A549 (cell line): ENCODE results near the gene CFAP97D2. TPM values are rescaled to one million over a fixed set of nuclear protein-coding genes. Genes with fewer than 3 reads are reported as not detected.

Experiments
- ATAC-seq, 2 experiments: fragments of 200-7000 bp in 1 of 2; fragments of >200 bp in 1 of 2; cut with Nextera tagmentation in 1 of 2; cut with Tn5 transposase in 1 of 2; 3 replicates each; pipeline versions ENCODE4 v1.8.0 to v1.9.1; 2018 to 2020; ENCODE audit warnings: mild to moderate bottlenecking in 1 of 2, moderate library complexity in 1 of 2
- CTCF ChIA-PET: fragments of 300-600 bp; sonication (Branson Sonifier 250); formaldehyde crosslinking; extraction: SDS; loops from one replicate; lab custom pipeline; 2021; ENCODE audit warnings: antibody characterized with exemption, inconsistent platforms; lab: Yijun Ruan, JAX
- POLR2A ChIA-PET: fragments of 350-600 bp; formaldehyde crosslinking; extraction: SDS; loops from one replicate; lab custom pipeline; 2021; ENCODE audit warnings: antibody characterized with exemption, inconsistent platforms; lab: Yijun Ruan, JAX
- DNase-seq, 2 experiments: peaks; one replicate each; pipeline versions ENCODE4 v3.0.0 to v3.0.0-alpha.2; 2011 to 2016; ENCODE audit warnings: low read depth in 1 of 2, low spot score in 1 of 2
- FAIRE-seq: peaks from 2 replicates; lab custom pipeline; 2011; peaks lifted over from hg19 to GRCh38; lab: Jason Lieb, UNC
- H3K27ac ChIP-seq, 2 experiments: fragments of >200 bp; sonication (Bioruptor Twin); formaldehyde crosslinking; 3 replicates each; pipeline ENCODE4 v1.5.1; 2016 to 2017
- H3K4me1 ChIP-seq: fragments of >200 bp; sonication (Bioruptor Twin); formaldehyde crosslinking; 3 replicates; pipeline ENCODE4 v1.6.1; 2016
- H3K4me2 ChIP-seq: fragments of >200 bp; sonication (Bioruptor Twin); formaldehyde crosslinking; 3 replicates; pipeline ENCODE4 v1.6.1; 2016
- H3K4me3 ChIP-seq: fragments of >200 bp; sonication (Bioruptor Twin); formaldehyde crosslinking; 3 replicates; pipeline ENCODE4 v1.5.1; 2016
- H3K9me3 ChIP-seq: fragments of >200 bp; sonication (Bioruptor Twin); formaldehyde crosslinking; 3 replicates; pipeline ENCODE4 v1.6.1; 2016
- CEBPB ChIP-seq, 2 experiments: fragments of >200 bp in 1 of 2; sonication (Bioruptor Twin) in 1 of 2; formaldehyde crosslinking in 1 of 2; IDR thresholded peaks; 2 replicates each; pipeline ENCODE4 v1.6.1; 2012 to 2016
- CTCF ChIP-seq: fragments of >200 bp; sonication (Bioruptor Twin); formaldehyde crosslinking; IDR thresholded peaks from 3 replicates; pipeline ENCODE4 v1.5.1; 2016
- EHMT2 ChIP-seq: fragments of 200-600 bp; sonication (generic); IDR thresholded peaks from 2 replicates; pipeline ENCODE4 v1.6.1; 2016; ENCODE audit warnings: antibody characterized with exemption, low read depth, mild to moderate bottlenecking, moderate library complexity
- ESRRA ChIP-seq: fragments of 150-350 bp; IDR thresholded peaks from 2 replicates; pipeline ENCODE4 v1.6.1; 2014; ENCODE audit warnings: mild to moderate bottlenecking, low read length, borderline replicate concordance
- FOSB ChIP-seq: fragments of 250-450 bp; sonication (Bioruptor Pico); IDR thresholded peaks from 2 replicates; pipeline ENCODE4 v1.5.0; 2020; ENCODE audit warnings: mild to moderate bottlenecking, moderate library complexity
- FOXS1 ChIP-seq: fragments of 250-450 bp; sonication (Bioruptor Pico); IDR thresholded peaks from 2 replicates; pipeline ENCODE4 v1.5.0; 2020; ENCODE audit warnings: mild to moderate bottlenecking, moderate library complexity
- GATA3 ChIP-seq: IDR thresholded peaks from 2 replicates; pipeline ENCODE4 v1.6.1; 2012; ENCODE audit warnings: borderline replicate concordance
- HES2 ChIP-seq: fragments of >200 bp; sonication (Bioruptor Twin); formaldehyde crosslinking; IDR thresholded peaks from 2 replicates; pipeline ENCODE4 v1.6.1; 2016
- JUN ChIP-seq, 2 experiments: fragments of >200 bp; sonication (Bioruptor Twin); formaldehyde crosslinking; IDR thresholded peaks; 2 replicates in 1 of 2; 3 replicates in 1 of 2; pipeline ENCODE4 v1.6.1; 2016 to 2017
- KDM1A ChIP-seq: fragments of 200-600 bp; sonication (generic); IDR thresholded peaks from 2 replicates; pipeline ENCODE4 v1.6.1; 2016; ENCODE audit warnings: low read depth, mild to moderate bottlenecking
- MAFK ChIP-seq: fragments of 450-650 bp; IDR thresholded peaks from 2 replicates; pipeline ENCODE4 v1.6.1; 2014; ENCODE audit not compliant: partially characterized antibody
- MAX ChIP-seq: IDR thresholded peaks from 2 replicates; pipeline ENCODE4 v1.6.1; 2012
- MAZ ChIP-seq: fragments of 150-350 bp; IDR thresholded peaks from 2 replicates; pipeline ENCODE4 v1.6.1; 2014; ENCODE audit warnings: antibody characterized with exemption, low read depth, low read length, borderline replicate concordance
- RARB ChIP-seq: fragments of 250-450 bp; sonication (Bioruptor Pico); IDR thresholded peaks from 2 replicates; pipeline ENCODE4 v1.8.0; 2021; ENCODE audit warnings: mild to moderate bottlenecking, moderate library complexity
- REST ChIP-seq: fragments of 200-600 bp; sonication (generic); IDR thresholded peaks from 2 replicates; pipeline ENCODE4 v1.6.1; 2016; ENCODE audit warnings: antibody characterized with exemption, mild to moderate bottlenecking, moderate library complexity
- TFCP2L1 ChIP-seq: fragments of 250-450 bp; sonication (Bioruptor Pico); IDR thresholded peaks from 2 replicates; pipeline ENCODE4 v1.5.0; 2021; ENCODE audit warnings: mild to moderate bottlenecking
- USF2 ChIP-seq: fragments of 450-650 bp; IDR thresholded peaks from 2 replicates; pipeline ENCODE4 v1.6.1; 2014; ENCODE audit warnings: antibody characterized with exemption
- ZC3H11A ChIP-seq: fragments of 450-650 bp; IDR thresholded peaks from 2 replicates; pipeline ENCODE4 v1.6.1; 2014; ENCODE audit warnings: antibody characterized with exemption, mild to moderate bottlenecking
- WGBS: methylation state at CpG from one replicate; pipeline ENCODE4 v1.1.6; 2017; ENCODE audit errors: missing lambda C conversion rate; 5-methylcytosine and 5-hydroxymethylcytosine counted together
- polyA minus RNA-seq: library from RNA; depleted of rRNA, polyadenylated mRNA; stranded (reverse); fragments of >200 nt; gene quantifications from 2 replicates; pipeline ENCODE4 v1.2.3, GENCODE V29; 2011; rRNA and poly(A)+ RNA removed
- polyA plus RNA-seq, 4 experiments: library from polyadenylated mRNA; depleted of rRNA in 3 of 4; stranded (reverse); fragments of >200 nt; fragmentation: RNase III in 1 of 4; extraction: RNeasy Plus Mini Kit Qiagen cat#74134 plus additional on column Dnase treatment in 1 of 4; gene quantifications; 2 replicates in 3 of 4; 3 replicates in 1 of 4; pipeline ENCODE4 v1.2.3, GENCODE V29; 2011 to 2017

The CFAP97D2 gene
- polyA plus RNA-seq (2011; rRNA removed) (not detected in 2 replicates), polyA plus RNA-seq (2017; fragmentation: RNase III; extraction: RNeasy Plus Mini Kit Qiagen cat#74134 plus additional on column Dnase treatment) (not detected in 3 replicates), polyA minus RNA-seq (not detected in 2 replicates)
- not detected in 2 replicates for polyA plus RNA-seq (2012; cell fraction: cytosol; rRNA removed)
- not detected in 2 replicates for polyA plus RNA-seq (2012; cell fraction: nucleus; rRNA removed)

GRCh38 chr13:114179087-114179658 lies at the start of gene CFAP97D2:
TSS of gene CFAP97D2 (plus strand) at chr13:114179257. CDS start at chr13:114179331, 74 bp downstream.
- DNase-seq (no peak), FAIRE-seq (no peak), ATAC-seq (no peak)
- H3K9me3 ChIP-seq, result no peaks in the 10 kb centered on the region
- POLR2A ChIA-PET, result no interaction called here
- no peak within 1 kb of the TSS for H3K4me2 ChIP-seq
- H3K4me3 ChIP-seq, result no peak within 1 kb of the TSS
- H3K4me1 ChIP-seq, result no peaks in the 10 kb centered on the region
- CTCF ChIA-PET, result no interaction called here
- 63% methylated on average over 13 of the region's 13 CpGs for WGBS
- no peak for TF ChIP-seq HES2
- H3K27ac ChIP-seq, result no peak within 1 kb of the TSS

- H3K4me1 ChIP-seq, result 0 out of 3 replicates have a peak, but pooled peaks cover 6% of the 10 kb centered on the region
- FAIRE-seq (no peak), ATAC-seq (no peak), DNase-seq (no peak)
- no peaks in the 10 kb centered on the region for H3K9me3 ChIP-seq
- CTCF ChIA-PET, result interaction anchor here (1.8 kb wide), 1 partner anchor 64 kb away, joined by 5 read pairs; no protein-coding TSS in a partner anchor
- H3K4me2 ChIP-seq, result no peak overlapping the region
- TF ChIP-seq ESRRA, result no peak
- TF ChIP-seq CTCF, result no peak
- TF ChIP-seq USF2, result no peak
- no peak for TF ChIP-seq KDM1A
- 94% methylated on average over 8 of the region's 9 CpGs for whole genome bisulfite sequencing
- H3K27ac ChIP-seq, result no peak overlapping the region
- POLR2A ChIA-PET, result no interaction called here
- no peak overlapping the region for H3K4me3 ChIP-seq
These were observed 49.4 kb upstream of the CFAP97D2 start for GRCh38 chr13:114129649-114130062.

- WGBS, result 80% methylated on average over 15 of the region's 18 CpGs
- TF ChIP-seq TFCP2L1 (CRISPR knock-in tag), result no peak
- no peak for TF ChIP-seq JUN (IDR thresholded peaks at IDR 0.05)
- TF ChIP-seq CEBPB (IDR thresholded peaks at IDR 0.05), result no peak
- no peak for TF ChIP-seq KDM1A
- TF ChIP-seq EHMT2, result no peak
- TF ChIP-seq REST, result no peak
- TF ChIP-seq MAFK, result no peak
- no peak for TF ChIP-seq FOSB (CRISPR knock-in tag)
- no peak for TF ChIP-seq RARB (CRISPR knock-in tag)
- no peak for TF ChIP-seq FOXS1
- no peak for TF ChIP-seq GATA3
- TF ChIP-seq MAX, result no peak
- no peak for TF ChIP-seq MAZ
- TF ChIP-seq ZC3H11A, result no peak
- DNase-seq (no peak), ATAC-seq (no peak), FAIRE-seq (no peak)
- no peaks in the 10 kb centered on the region for H3K9me3 ChIP-seq
- ChIA-PET POLR2A (interaction anchor here (1.1 kb wide), 1 partner anchor 65 kb away, joined by 5 read pairs; no protein-coding TSS in a partner anchor), CTCF (interaction anchor here (1.1 kb wide), 1 partner anchor 14 kb away, joined by 4 read pairs; no protein-coding TSS in a partner anchor)
- peak overlapping the region; percentile 90; the same call in 2 of the 3 replicates for H3K4me2 ChIP-seq
- peak overlapping the region in 1 of 2 experiments; percentile 88; a peak in 3 of 6 replicates for H3K27ac ChIP-seq
- H3K4me3 ChIP-seq, result no peak overlapping the region
- 0 out of 3 replicates have a peak, but pooled peaks cover 6% of the 10 kb centered on the region for H3K4me1 ChIP-seq
These were observed 48.8 kb upstream of the CFAP97D2 start for GRCh38 chr13:114130131-114130836.
